Stimulated activated CD4-positive, alpha-beta T cell treated with anti-CD3 and anti-CD28 coated beads, TNF-alpha, amount 100 ng/mL, for 4 hours (primary cell): Measurements from ENCODE around the gene SEPTIN14.
"Not testable (repeated sequence)": the region's sequence is repeated elsewhere in the genome, so short reads cannot be mapped to it uniquely, and the experiment has no call there.

Source experiments
- DNase-seq, 3 experiments: peaks; one replicate each; pipeline ENCODE4 v3.0.0-alpha.2; 2020; ENCODE audit warnings: low read depth in 3 of 3

Gene SEPTIN14

DNA sequence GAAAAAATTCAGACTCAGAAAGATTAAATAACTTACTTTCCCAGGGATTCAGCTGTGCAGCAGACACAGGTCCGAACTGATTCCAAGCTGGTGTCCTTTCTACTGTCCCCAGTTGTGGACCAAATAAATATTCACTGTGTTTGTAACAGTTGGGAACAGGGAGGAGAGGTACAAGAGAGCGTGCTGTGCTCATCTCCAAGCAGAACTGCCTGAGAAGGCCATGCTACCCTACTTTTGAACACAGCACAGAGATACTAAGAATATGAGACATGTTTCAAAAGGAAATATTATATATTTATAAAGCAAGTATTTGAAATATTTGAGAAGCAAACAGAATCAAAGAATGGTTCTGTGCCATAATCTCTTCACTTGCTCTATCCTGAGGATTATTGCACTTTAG, at the start of gene SEPTIN14:
TSS of gene SEPTIN14 (minus strand) at position 101 of the 400 bp plus-strand sequence. CDS start 756 bp downstream, outside the sequence.
- DNase-seq, result not testable (repeated sequence)

DNA sequence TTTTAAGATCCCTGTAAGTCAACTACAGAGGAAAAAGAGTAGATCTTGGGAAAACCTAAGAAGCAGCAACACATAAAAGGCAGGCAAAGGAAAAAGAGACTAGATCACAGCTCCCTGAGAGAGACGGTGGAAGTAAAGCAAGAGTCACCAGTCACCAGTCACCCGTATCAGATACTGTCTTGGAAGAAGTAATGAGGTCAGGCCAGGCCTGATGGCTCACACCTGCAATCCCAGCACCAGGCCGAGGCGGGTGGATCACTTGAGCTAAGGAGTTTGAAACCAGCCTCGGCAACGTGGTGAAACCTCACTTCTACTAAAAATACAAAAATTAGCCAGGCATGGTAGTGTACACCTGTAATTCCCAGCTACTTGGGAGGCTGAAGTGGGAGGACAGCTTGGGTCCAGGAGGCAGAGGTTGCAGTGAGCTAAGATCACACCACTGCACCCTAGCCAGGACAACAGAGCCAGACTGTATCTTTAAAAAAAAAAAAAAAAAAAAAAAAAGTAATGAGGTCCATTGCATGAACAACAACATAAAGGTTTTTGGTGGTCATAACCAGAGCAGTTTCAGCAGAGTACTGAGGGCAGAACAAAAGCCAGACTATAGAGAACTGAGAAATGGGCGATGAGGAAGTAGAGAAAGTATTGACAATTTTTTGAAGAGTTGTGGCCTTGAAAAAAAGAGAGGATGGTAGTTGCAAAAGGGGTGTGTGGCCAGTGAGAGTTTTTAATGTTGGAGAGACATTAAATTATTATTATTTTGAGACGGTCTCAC, 41.6 kb upstream of the SEPTIN14 start:
- DNase-seq, result no peak

DNA sequence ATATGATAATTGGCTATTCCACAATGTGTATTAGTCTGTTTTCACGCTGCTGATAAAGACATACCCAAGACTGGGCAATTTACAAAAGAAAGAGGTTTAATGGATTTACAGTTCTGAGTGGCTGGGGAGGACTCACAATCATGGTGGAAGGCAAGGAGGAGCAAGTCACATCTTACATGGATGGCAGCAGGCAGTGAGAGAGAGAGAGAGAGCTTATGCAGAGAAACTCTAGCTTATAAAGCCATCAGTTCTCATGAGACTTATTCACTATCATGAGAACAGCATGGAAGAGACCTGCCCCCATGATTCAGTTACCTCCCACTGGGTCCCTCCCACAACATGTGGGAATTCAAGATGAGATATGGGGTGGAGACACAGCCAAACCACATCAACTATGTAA, 38.5 kb upstream of the SEPTIN14 start:
- DNase-seq, result not testable (repeated sequence)

DNA sequence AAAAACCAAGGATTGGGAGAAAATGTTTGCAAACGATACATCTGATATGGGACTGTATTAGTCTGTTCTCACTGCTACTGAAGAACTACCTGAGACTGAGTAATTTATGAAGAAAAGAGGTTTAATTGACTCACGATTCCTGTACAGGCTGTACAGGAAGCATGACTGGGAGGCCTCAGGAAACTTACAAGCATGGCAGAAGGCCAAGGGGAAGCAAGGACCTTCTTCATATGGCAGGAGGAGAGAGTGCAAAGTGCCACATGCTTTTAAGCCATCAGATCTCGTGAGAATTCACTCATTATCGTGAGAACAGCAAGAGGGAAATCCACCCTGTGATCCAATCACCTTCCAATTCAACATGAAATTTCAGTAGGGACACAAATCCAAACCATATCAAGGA, 35.7 kb upstream of the SEPTIN14 start:
- no peak for DNase-seq

DNA sequence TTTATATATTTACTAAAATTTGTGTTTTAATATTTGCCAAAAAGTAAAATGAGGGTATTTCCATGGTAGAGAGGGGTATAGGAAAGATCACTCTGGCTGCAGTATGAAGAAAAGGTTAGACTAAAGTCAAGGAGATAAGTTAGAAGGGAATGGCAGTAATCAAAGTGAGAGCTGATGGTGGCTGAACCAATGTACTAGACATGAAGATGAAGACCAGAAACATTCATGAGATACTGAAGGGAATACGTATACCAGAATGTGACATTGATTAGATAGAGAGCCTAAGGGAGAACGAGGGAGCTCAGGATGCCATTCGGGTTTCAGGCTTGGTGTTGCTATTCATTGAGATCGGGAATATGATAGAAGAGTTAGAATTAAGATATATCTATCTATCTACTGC, 32.5 kb upstream of the SEPTIN14 start:
- no peak for DNase-seq

DNA sequence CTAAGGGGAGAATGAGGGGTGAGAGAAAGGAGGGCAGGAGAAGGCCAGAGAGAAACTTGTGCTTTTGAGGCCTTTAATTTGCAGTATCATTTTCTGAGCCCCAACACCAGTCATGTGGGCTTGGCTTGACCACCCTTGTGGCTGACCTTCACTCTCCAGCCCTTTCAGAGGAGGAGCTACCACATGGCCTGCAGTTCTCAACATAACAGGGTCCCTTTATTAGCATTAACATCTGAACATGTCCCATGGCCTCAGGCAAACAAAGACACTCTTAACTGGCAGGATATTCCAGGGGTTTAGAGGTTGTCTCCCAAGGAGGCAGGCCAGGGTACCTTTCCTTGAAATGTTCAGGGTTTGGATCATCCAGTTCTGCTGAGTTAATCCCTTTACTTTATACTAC, 31.4 kb upstream of the SEPTIN14 start:
- no peak for DNase-seq

DNA sequence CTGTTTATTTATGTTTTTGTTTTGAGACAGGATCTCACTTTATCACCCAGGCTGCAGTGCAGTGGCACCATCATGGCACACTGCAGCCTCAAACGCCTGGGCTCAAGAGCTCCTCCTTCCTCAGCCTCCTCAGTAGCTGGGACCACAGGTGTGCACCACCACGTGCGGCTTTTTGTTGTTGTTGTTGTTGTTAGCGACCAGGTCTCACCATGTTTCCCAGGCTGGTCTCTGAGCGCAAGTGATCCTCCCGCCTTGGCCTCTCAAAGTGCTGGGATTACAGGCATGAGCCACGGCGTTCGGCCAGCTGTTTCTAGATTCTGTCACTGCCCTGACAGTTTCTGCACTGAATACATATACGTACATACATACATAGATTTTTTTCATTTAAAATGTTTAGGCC, 25.8 kb upstream of the SEPTIN14 start:
- not testable (repeated sequence) for DNase-seq

DNA sequence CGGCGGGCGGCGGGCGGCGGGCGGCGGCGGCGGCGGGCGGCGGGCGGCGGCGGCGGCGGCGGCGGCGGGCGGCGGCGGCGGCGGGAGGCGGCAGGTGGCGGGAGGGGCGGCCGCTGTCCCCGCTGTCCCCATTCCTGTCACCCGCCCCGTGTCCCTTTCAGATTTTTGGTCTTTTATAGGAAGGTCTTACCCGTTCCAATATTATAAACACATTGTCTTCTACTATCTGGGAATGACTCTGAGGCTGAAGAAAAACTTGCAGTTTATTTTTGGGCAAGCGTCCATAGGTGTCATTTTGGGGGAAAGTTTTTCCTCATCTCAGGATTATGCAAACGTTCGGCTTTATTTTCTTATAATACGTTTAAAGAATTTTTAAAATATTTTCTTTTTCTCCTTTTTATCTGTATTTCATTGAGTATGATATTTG, 25.3 kb upstream of the SEPTIN14 start:
- DNase-seq, result no peak

DNA sequence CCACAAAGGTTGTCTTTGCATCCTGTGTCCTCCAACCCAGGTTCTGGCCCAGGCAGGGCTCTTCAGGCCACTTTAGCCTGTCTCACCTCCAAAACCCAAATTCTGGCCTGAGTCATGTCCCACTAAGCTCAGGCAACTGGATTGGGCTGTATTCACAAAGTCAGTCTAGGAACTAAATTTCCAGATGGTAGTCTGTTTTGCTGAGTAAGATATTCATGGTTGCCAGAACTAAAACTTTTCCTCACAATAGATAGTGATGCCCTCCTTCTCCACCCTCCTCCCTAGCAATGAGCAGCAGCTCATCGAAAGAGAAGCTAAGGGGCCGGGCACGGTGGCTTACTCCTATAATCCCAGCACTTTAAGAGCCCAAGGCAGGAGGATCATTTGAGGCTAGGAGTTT, 21.8 kb upstream of the SEPTIN14 start:
- DNase-seq, result no peak

DNA sequence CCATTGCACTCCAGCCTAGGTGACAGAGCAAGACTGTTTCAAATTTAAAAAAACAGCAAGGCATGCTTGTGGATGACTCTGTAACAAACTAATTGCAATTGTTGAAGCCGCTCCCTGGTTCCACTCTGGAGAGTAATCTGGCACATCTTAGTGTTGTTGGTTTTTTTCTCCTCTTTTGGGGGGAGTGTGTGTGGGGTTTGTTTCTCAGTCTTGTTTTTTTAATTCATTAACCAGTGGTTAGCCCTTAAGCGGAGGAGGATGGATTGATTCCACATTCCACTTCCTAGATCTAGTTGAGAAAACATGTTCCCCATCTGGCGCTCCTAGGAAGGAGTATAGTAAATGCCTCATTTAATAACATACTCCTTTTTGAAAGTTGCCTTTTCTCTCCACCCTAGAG, 16.1 kb upstream of the SEPTIN14 start:
- no peak for DNase-seq

DNA sequence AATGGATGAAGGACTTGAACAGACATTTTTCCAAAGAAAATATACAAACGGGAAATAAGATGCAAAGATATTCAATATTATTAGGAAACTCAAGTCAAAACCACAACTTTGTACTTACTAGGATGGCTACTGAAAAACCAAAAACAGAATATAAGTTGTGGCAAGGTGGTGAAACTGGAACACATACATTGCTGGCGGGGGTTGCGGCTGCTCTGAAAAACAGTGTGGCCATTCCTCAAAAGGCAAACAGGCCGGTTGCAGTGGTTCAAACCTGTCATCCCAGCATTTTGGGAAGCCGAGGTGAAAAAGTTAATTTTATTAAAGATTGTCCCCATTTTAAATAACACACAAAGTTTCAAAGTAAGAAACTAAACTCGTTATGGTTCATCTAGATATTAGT, 14.8 kb upstream of the SEPTIN14 start:
- no peak for DNase-seq

DNA sequence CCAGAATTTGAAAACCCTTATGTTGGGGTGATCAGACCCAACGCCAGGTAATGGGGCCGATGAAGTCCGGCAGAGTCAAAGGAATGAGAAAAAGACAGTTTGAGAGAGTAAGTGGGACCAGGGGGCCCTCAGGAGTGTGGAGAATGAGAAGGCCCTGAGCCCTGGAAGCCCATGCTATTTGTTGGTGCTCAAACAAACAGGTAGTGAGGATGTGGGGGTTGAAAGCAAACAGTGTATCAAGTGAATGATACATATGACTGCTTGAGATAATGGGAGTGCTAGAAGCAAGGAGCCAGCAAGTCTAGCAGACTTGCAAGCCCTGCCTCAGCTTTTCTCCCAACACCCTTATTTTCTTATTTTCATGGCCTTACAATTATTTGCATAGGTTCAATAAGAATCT, 11.2 kb upstream of the SEPTIN14 start:
- DNase-seq, result no peak

DNA sequence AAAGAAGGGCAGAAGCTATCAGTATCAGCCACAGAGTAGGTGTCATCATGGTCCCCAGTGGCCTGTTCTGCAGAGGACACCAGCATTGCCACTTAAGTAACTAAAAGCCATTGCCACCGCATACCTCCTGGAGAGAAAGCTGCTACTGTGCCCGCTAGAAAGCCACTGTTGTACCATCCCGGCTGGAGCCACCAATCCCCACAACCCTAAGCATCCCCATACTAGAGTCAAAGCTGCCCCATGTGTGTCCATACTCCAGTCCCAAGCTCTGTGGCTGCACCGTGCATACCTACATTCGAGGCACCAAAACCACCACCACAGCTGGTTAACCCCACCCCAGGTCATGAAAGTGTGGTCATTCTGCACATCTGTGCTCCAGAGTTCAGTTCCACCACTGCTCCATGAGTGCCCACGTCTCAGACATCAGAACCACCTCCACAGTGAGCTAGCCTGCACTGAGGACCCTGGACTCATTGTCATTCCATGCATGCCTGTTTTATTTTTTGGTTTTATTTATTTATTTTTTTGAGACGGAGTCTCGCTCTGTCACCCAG, 9.5 kb upstream of the SEPTIN14 start:
- no peak for DNase-seq

DNA sequence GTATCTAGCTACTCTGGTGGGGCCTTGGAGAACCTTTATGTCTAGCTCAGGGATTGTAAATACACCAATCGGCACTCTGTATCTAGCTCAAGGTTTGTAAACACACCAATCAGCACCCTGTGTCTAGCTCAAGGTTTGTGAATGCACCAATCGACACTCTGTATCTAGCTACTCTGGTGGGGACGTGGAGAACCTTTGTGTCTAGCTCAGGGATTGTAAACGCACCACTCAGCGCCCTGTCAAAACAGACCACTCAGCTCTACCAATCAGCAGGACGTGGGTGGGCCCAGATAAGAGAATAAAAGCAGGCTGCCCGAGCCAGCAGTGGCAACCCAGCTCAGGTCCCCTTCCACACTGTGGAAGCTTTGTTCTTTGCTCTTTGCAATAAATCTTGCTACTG, 6.4 kb upstream of the SEPTIN14 start:
- DNase-seq, result not testable (repeated sequence)

DNA sequence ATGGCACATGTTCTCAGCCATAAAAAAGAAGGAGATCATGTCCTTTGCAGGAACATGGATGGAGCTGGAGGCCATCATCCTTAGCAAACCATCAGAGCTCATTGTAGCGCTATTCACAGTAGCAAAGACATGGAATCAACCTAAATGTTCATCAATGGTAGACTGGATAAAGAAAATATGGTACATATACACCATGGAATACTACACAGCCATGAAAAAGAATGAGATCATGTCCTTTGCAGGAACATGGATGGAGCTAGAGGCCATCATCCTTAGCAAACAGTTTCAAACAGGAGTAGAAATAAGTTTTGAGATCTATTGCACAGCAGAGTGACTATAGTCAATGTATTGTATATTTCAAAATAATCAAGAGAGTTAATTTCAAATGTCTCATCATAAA, 17.4 kb downstream of the SEPTIN14 start:
- DNase-seq, result not testable (repeated sequence)

DNA sequence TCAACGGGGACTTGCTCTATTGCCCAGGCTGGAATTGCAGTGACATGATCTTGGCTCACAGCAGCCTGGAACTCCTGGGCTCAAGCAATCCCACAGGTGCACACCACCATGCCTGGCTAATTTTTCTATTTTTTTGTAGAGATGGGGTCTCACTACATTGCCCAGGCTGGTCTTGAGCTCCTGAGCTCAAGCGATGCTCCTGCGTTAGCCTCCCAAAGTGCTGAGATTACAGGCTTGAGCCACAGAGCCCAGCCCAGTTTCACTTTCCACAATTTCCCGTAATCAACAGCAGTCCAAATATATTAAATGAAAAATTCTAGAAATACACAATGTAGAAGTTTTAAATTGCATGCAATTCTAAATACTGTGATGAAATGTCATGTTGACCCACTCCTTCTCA, 24.0 kb downstream of the SEPTIN14 start:
- DNase-seq, result no peak

DNA sequence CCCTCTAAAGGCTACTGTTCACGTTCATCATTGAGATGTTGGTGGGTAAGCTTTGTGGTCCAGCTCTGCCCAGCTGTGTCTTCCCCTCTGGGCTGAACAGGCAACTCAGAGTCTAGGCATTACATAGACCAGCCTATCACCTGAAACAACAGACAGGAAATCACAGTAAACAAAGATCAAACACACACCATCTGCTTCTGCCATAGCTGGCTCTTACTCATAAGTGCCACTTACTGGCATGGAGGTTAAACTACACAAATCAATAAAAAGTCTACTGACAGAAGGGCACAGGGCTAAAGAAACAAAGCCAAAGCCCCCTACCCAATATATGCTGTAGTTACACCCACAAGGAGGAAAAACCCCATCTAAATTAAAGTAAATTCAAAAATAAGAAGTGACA, 35.0 kb downstream of the SEPTIN14 start:
- DNase-seq, result no peak

DNA sequence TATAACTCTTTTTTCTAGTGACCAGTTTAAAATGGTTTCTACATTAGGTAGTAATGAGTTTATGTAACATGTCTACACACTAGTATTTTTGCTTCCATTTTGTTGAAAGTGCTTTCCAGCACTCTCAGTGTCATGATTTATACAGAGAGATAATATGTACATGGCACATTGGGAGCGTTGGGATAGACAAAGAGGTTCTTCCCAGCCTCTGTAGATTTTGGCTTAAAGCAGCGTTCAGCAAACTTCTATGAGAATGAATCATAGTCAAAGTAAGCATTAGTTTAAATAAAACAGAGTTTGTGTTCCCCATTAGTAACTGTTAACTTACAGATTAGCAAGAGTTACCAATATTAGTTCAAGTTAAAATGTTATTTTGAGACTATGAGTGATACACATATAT, 43.9 kb downstream of the SEPTIN14 start:
- no peak for DNase-seq

DNA sequence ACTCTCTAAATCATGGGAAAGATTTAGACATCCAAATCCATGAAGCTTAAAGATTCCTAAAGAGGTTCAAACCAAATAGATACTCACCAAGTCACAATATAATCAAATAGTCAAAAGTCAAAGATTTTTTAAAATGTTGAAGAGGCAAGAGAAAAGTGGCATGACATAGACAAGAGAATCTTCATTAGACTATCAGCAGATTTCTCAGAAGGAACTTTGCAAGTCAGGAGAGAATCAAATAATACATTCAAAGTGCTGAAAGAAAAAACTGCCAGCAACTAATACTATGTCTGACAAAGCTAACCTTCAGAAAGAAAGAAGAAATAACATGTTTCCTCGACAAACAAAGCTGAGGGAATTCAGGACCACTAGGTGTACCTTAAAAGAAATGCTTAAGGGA, 65.3 kb downstream of the SEPTIN14 start:
- not testable (repeated sequence) for DNase-seq

DNA sequence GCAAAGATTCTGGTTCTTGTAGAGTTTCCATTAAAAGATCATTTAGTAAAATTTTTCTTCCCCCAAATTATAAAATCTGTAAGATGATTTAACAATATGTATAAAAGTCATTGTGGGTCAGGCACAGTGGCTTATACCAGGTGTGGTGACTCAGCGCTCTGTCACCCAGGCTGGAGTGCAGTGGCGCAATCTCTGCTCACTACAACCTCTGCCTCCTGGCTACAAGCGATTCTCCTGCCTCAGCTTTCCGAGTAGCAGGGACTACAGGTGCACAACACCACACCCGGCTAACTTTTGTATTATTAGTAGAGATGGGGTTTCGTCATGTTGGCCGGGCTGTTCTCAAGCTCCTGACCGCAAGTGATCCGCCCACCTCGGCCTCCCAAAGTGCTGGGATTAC, 68.0 kb downstream of the SEPTIN14 start:
- DNase-seq, result no peak

DNA sequence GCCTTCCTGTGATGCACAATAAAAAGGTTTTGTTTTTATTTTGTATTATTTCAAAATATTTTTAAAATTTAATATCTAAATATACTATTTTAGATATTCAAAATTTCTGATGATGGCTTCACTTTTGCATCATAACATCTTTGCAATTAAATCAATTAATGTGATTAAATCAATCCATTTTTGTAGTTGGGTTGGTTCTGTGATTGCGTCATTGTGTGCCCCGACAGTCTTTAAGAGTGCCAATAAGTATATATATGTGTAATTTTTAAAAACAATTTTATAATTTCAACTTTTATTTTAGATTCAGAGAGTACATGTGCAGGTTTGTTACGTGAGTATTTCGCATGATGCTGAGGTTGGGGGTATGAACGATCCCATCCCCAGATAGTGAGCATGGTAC, 70.5 kb downstream of the SEPTIN14 start:
- DNase-seq, result no peak

DNA sequence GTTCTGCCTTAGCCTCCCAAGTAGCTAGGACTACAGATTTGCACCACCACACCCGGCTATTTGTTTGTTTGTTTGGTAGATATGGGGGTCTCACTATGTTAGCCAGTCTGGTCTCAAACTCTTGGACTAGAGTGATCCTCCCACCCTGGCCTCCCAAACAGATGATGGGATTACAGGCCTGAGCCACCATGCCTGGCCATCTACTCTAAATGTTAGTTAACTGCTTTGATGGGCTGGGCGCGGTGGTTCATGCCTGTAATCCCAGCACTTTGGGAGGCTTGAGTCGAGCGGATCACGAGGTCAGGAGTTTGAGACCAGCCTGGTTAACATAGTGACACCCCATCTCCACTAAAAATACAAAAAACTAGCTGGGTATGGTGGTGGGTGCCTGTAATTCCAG, 74.8 kb downstream of the SEPTIN14 start:
- DNase-seq, result no peak

DNA sequence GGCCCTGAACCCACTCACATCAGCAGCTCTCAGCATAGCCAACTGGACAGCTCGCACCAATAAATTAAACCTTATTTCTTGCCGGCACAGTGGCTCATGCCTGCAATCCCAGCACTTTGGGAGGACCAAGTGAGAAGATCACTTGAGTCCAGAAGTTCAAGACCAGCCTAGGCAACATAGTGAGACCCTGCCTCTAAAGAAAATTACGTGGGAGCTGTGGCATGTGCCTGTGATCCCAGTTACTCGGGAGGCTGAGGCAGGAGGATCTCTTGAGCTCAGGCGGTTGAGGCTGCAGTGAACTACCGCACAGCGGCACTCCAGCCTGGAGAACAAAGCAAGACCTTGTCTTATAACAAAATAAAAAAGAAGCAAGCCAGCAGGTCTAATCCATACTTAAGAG, 75.7 kb downstream of the SEPTIN14 start:
- DNase-seq, result no peak

DNA sequence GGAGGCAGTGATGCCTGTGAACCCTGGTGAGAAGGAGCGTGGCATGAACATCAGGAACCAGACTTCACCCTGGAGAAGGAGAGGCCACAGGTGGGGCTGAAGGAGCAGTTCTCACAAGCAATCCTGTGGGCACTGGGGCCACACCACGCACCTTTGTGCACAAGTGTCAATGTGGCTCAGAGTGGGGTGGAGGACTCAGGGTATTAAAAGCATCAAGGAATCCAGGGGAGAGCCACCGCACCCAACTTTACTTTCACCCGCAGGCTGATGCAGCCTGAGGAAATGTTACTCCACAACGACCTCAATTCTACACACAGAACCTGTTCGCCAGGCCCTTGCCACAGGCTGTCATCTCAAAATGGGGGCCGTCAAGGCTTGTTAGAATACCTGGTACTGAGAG, 77.1 kb downstream of the SEPTIN14 start:
- not testable (repeated sequence) for DNase-seq
